GM21717 (cell line): ENCODE results near the gene WWOX.

Experiments
- ATAC-seq: cut with Tn5 transposase; IDR thresholded peaks from one replicate; pipeline ENCODE4 v1.9.1; 2021; ENCODE audit warnings: mild to moderate bottlenecking, moderate library complexity; ENCODE audit not compliant: unreplicated experiment

WWOX gene

DNA sequence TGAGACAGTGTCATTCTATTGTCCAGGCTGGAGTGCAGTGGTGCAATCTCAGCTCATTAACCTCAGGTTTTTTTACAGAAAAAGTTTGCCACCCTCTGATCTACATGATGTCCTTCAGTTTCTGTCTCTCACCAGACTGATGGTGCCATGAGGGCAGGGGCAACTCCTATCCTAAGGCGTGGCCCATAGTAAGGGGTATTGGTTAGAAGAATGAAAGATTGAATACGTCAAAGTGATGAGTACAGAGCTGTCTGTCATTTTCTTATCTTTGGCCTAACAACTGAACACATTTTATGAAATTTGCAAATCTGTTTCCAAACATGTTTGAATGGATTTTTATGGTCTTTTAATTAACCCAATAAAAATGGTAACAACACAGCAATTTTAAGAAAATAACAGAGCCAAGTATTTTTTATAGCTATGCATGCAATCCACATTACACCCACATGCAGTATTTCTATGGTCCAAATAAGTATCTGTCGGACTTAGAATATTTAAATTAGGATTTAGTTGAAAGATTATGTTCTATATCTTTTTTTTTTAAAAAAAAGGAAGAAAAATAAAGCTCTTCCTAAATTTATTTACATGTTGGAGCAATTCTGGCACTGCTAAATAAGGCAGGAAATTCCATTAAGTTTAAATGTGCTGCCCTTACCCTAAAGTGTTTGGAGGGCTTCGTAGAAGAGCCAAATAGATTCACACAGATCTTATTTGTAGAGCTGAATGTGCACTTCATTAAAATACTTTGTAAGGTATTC lies 192.8 kb downstream of the WWOX start:
- ATAC-seq = no peak

DNA sequence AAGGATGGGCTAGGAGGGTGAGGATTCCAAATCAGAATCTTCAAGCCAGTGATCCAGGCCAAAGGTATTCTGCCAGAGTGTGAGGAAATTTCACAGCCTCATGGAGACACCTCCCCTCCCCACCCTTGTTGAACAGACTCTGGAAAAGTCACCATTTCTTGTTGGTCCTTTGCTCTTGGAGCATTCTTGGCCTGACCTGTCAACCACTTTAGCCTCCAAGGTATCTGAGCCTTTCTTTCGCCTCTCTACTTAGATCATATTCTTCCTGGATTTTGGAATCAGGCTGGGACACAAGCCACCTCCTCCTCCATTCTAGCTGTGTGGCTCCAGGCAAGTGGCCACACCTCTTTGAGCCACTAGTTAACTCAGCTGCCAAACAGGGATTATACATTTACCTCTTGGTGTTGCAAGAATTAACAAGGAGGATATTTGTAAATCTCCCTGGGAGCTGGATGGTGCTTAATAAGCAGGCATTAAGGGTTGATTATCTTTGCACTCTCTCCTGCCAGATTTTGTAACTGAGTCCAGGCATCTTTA lies 193.5 kb downstream of the WWOX start:
- no peak for ATAC-seq

DNA sequence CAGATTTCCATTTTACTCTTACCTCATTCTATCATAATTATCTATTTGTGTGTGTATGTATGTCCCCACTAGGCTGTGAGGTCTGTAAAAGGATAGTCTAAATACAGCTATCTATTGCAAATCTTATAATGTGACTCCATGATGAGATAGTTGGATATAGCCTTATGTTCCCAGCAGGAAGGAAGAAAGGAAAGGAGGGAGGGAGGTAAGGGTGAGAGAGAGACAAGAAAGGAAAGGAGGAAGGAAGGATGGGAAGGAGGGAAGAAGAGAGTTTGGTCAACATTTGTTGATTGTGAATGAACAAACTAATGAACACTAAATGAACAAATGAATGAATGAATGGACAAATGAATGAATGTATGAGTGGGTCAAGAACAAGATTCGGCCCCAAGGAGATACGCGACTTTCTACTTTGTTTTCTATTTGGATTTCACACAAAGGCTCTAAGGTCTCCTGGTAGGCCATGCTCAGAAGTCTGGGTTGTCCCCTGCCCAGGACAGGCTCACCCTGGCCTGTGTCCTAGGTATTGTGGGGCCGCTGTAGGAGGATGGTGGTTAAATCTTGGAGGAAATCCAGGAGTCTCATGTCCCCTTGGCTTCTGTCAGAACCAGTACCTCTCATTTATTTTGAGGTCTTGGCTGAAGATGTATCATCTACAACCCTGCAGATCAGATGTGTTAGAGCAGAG lies 195.2 kb downstream of the WWOX start:
- no peak for ATAC-seq

DNA sequence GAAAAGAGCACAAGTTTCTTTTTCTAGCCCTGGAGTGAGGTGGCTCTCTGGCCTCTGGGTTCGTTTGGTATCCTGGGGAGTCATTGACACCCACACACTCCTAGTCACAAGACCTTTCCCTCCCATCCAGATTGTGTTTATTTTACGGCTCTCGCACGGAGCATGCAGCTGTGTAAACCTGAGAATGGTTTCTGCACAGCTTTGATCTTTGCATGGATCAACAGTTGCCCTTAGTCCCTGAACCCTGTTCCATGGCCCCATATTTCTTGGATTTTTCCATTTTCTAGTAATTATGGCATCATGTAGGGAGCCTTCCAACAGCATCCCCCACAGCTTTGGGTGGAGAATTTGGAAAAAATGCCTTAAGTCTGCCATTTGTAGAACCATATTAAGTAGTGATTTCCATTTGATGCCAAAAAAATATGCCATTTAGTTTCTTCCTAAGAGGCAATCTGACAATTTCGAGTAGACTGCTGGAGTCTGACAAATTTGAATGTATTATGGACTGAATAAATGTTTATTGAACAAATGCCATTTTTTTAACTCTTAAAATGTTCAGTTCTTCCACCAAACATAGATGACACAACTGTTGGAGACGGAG lies 197.7 kb downstream of the WWOX start:
- no peak for ATAC-seq

DNA sequence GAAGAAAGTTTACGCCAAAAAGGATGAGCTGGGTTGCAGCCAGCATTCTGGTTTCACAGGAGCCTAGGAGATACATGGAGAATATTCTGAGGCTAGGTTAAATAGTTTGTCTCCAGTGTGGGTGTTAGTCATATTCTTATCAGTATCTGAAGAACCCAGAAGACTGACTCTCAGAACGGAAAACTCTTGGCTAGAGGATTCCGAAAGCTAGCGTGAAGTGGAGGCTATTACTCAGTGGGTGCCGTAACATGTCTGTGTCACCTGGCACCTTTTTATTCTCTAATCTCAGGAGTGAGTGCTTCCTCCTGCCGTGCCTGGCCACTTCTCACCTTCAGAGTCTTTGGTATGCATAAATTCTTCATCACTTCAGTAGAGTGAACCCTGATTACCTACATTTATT lies 199.5 kb downstream of the WWOX start:
- no peak for ATAC-seq

DNA sequence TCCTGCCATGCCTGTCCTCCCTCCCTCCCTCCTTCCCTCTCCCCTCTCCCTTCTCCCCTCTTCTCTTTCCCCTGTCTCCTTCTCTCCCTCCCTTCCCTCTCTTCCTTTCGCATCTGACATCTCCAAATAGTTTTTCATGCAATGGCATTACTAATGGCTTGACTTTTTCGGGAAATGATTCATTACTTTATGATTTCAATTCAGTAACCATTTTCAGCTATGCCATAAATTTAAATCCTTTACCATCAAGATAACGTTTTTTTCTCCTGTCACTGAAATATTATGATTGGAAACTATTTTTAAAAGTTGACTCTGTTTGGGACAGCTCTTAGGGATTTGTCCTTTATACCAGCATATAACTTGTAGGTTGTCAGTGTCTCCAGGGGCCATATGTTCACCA lies 201.0 kb downstream of the WWOX start:
- ATAC-seq = no peak

DNA sequence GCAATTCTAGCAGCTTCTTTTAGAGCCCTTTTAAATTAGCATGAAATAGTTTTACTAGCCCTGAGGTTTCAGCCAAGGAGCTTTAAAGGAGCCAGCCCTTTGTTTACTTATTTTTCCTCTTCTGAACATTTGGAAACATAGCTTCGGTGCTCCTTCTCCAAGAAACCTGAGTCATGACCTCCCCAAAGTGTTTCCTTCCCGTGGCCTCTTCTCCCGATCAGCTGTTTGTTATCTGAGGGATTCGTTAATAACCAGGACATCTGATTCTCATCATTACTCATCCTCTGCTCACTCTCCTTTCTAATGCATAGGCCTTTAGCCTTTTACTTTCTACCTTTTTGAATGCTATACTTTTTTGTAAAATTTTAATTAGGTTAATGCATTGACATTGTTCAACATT lies 204.5 kb downstream of the WWOX start:
- no peak for ATAC-seq

DNA sequence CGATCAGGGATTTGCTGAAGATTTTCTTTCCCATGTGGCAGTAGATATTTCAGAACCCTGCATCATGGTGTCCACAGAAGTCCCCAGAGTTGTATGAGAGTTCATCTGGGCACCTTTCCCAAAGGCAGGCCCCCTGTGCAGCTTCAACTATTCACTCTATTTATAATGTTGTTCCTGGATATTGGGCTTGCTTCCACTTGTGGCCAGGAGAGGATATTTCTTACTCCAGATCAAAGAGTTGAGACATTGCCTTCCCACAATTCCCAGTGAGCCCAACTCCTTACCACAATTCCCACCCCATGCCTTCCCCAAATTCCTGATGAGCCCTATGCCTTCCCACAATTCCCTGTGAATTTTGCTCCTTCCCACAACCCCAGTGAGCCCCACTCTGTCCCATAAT lies 206.9 kb downstream of the WWOX start:
- no peak for ATAC-seq

DNA sequence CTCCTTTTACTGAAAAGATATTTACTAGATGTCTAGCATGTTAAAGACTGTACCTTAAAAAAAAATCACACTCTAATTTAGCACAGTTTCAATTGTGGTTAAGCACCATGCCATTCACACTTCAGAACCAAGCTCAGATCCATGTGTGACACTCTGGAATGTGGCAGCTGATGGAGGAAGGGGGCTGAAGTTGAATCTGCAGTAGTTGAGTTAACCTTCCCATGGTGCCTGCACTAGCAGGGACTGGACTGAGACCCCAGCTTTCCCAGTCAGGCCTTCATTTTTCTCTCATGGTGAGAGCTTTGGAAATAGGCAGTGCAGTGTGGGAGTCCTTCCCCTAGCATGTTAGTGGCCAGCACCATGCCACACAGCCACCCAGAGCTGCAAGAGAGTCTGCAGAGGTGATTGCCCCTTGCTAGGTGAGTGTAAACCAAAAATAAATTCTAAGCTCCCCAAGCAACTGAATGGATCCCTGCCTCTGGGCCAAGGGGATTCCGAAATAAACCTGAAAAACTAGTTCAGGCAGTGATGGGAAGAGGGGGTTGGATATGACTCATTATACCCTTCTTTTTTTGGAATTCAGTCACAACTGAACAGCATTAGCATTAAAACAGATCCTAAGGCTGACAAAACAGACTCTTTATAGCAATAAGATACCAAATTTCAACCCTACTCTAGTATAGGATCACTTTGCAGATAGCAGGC lies 208.5 kb downstream of the WWOX start:
- no peak for ATAC-seq

DNA sequence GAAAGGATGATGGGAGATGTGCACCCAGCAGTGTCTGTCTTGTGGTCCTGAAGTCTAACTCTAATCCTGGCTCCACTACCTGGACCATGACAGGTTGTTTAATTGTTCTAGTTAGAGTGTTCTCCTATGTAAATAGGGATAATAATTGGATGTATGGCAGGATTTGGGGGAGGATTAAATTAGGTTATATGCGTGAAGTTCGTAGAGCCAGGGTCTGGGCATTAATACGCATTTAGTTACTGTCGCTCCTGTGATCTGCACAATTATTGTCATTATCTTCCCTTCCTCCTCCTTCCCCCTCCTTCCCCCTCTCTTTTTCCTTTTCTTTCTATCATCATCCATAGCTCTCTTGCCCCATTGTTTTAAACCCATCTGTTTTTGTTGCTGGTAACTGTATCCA lies 210.3 kb downstream of the WWOX start:
- no peak for ATAC-seq

DNA sequence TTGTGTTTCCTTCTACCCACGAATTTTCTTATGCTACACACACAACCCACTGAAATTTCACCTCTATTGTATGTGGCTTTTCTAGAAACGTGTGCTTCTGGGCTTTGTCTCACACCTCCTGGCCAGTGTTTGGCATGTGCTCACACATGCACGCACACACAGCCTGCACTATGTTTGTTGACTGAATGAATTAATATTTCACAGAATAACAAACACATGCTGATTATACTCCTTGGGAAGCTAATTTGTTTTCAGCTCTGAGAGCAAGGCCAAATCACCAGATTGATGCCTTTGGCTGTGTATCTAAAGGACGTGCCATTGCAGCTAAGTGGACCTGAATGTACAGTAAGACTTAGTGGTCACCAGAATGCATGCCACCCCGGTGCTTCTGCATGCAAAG lies 210.7 kb downstream of the WWOX start:
- ATAC-seq = no peak

DNA sequence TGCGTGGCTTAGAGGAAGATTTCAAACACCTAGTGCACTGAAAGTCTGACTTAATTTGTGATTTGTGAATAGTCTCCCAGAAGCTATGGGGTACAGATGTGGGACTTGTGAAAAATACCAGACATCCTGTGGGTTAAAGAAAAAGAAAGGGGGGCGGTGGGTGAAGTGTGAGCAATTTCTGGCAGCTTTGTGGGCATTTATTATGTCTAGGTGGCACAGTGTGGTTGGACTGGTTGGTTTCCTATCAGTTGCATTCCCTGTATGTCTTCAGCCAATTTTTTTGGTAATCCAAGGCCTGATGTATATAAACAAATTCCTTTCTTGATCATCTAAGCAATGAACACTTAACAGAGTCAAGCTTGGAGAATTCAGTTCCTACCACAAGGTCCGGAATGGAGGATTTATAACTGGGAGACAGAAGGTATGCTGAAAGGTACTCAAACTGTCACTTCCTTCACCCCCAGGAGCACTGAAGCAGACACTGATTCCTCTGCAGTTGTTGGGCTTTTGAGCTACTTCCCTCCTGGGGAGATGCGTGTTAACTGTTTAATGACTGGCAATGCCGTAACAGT lies 211.6 kb downstream of the WWOX start:
- no peak for ATAC-seq

DNA sequence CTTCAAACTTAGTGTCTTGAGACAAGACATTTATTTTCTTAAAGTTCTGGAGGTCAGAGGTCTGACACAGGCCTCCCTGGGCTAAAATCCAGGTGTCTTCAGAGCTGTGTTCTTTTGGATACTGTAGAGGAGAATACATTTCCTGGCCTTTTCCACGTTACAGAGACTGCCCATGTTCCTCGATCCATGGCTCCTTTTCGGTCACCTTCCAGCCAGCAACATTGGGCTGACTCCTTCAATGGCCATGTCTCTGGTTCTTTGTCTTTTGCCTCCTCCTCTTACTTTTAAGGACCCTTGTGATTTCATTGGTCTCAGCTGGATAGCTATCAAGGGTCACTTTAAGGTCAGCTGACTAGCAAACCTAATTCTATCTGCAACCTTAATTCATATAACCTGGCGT lies 212.4 kb downstream of the WWOX start:
- ATAC-seq = no peak

DNA sequence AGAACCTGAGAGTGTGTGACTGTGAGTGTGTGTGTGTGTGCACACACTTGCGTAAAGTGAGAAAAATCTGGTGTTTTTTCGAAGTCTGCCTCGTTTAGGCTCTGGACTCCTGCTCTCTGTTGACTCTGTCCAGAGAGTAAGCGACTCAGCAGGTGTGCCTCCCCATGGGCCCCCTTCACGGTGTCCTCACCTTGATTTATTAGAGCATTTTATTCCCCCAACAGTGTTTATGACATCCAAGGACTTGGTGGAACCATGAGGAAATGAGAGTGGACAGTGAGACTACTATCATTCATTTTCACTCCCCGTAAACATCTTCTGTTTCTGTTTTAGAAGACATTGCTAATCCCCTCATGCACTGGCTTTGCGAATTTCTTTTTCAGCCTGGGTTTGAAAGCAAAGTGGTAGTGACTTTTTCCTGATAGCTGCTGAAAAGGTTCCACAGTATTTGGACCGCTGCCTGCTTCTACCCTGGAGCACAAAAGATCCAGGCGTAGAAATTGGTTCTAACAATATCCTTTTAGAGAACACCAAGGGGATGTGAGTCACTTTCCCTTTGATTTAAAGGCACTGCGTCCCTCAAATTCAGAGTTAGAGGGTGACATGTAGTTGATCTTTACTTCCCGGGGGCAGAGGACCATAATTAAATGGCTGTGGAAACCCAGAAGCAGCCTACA lies 218.2 kb downstream of the WWOX start:
- ATAC-seq = no peak

DNA sequence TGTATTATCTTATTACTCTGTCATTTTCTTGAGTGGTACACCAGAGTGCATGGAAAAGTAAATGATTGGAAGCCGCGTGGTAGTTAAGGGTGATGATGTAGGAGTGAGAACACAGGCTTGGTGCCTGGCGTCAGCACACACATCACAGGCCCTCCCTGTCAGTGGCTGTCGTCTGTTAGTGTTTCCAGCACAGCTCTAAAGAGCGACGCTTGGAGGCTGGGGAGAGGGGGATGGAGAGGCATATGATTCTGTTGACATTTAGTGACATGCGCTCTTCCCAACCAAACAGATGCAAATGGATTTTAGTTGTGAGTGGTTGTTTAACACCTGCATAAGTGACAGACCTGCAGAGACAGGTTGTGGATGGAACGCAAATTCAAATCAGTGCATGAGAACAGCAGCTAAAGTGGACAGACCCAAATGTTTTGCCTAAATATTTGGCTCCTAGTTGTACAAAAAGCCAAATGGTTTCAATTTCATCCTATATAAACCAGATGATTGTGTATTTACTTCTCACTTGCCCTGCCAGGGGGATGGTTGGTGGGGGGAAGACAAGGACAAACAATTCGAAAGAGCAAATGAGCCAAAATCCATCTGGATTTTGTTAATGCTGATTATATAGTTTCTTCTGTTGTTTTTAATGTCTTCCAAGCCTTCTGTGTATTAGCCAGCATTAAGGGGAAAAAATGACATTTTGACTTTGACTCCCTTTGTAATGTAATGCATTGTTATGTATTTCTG lies 222.3 kb downstream of the WWOX start:
- no peak for ATAC-seq

DNA sequence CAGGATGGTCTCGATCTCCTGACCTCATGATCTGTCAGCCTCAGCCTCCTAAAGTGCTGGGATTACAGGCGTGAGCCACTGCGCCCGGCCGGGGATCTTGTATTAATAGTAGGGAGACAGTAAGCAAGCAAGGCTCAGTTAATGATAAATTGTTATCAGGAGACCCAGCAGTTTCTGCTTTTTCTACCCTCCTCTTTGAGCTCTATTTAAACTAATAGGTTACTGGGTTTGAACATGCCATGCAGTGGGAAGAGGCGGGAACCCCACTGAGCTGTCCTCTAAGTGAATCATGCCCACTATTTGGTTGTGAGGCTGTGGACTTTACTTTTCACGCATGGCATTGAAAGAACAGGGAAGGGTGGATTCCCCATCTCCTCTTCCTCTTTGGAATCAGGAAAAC lies 223.9 kb downstream of the WWOX start:
- no peak for ATAC-seq

DNA sequence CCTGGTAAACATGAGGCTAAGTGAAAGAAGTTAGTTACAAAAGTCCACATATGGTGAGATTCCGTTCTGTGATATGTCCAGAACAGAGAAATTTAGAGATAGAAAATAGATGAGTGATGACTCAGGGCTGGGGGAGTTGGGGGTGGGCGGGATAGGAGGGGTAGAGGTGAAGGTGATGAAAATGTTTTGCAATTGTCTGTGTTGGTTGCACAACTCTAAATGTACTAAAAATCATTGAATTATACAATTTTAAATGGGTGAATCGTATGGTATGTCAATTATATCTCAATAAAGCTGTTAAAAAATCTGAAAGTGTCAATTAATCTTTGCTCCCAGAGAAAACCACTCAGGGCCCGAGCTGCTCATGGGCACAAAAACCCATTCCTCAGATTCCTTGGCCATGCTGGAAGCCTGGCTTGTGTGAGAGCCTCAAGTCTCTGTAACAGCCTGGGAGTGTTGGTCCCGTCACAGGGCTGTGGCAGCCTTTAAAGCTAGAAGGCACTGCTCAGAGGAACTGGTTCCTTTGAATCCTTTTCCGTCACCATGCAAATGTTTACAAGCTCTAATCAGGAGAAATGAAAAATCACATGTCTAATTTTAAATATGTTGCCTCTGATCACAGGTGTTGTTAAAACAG lies 225.3 kb downstream of the WWOX start:
- ATAC-seq = no peak

DNA sequence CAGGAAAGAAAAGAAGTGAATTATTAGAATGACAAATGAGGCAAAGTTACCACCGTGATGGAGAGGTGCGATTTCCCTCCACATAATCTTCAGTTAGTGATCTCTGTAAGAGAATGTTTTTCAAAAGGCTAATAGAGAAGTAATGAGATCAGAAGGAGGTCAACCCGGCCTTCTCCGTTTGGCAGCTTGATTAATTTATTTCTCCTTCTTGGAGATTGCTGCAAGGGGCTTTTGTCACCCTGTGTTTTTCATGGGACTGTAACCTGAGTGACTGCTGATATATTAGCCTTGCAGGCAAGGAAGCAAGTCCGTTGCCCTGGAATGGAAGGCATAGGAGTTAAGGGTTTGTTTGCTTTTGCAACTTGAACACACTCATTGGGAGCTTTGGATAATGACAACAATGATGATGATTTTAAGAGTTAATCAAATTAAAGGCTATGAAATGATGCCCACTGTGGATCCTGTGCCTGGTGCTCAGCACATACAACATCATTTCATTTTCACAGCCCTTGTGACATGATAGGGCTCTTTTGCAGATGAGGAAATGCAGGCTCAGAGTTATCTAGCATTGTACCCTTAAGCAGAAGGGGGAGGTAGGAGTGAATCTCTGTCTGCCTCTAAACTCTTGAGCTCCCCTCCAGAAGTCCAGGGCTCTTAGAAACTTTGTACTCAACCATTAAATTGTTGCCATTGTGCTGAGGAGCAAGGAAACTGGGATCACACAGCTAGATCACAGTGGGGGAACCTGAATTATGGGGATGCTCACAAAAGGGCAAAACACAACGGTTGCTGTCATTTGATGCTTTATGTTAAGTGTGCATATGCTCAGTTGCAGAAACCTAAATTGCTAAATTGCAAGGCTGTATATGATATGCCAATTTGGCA lies 226.3 kb downstream of the WWOX start:
- no peak for ATAC-seq
